Ramos (cell line): ENCODE results near the gene PHF21A.
"Not testable (repeated sequence)": the region's sequence is repeated elsewhere in the genome, so short reads cannot be mapped to it uniquely, and the experiment has no call there.

ENCODE experiments used
- in situ Hi-C: fragments of 300-500 bp; cut with MboI; formaldehyde crosslinking; loops from one replicate; pipeline ENCODE4 v1.14.3; 2022; ENCODE audit warnings: low sequenced_read_pairs; ENCODE audit not compliant: unreplicated experiment

Gene PHF21A

DNA sequence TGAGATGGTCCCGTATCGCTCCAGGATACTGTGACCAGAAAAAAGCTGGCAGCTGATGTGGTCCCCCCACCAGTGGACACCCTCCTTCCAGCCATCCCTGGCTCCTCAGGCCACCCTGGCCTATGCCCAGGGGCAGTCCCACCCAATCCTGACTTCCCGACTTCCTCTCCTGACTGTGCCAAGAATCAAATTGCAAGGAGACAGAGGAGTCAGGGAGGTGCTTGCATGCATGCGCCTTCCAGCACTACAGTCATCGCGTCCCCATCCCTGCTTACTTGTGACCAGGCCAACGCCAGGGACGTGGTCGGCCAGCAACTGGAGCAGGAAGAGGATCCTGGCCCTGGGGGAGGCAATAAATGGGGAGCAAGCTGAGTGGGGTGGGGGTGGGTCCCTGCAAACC is 210.6 kb downstream of the PHF21A start:
- in situ Hi-C loops = no loop called here

DNA sequence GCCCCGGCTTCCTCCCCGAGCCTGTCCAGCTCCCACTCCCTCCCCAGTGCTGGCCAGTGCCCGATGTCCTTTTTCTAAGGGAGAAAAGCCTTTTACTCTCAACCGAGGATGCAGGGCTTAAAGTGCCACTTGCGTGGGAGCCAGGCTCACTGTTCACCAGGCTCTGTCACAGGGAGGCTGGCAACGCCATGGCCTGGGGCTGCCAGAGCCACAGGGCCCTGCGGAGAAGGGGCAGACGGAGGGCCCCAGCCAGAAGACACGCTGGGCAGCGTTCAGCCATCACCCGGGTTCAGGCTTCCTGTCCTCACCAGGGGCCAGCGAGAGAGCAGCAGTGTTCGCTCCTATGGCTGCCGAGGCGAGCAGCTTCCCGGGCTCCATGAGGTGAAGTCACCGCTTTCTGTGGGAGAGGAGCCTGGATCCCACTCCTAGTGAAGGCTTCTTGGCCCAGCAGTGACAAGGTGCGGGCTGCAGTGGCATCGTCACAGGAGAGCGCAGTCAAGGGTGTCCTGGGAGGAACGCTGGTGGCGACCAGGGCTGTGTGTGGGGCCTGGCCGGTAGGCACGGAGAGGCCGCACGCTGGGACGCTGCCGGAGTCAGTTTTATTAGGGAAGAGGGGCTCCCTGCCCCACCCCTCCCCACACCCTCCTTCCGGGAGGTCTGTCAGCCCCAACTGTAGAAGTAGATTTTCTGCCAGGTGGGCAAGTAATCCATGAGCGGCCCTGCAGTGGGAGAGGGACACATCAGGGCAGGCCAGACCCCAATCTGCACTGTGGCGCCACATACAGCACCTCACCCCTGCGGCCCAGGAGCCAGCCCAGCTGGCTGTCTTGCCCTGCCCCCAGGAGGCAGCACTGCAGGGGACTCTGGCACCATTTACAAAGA is 211.4 kb downstream of the PHF21A start:
- in situ Hi-C loops = no loop called here

DNA sequence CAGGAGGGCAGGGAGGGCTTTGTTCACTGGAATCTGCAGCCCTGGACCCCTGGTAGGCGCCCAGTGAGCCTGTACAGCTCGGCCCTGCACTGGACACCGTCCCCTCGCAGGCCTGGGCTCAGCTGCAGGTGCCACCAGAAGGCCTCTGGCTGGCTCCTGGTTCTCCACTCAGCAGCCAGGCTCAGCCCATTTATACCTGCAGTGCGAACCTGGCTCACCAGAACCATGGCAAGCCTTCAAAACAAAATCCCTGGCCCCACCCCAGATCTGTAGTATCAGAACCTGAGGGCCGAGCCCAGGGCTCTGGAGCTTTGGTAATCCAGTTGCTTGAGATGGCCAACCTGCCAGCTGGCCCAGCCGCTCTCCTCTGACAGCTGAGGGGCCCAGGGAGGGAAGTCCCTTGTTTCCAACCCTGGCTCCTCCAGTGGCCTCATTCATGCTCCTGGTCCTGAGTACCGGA is 213.3 kb downstream of the PHF21A start:
- in situ Hi-C loops = no loop called here

DNA sequence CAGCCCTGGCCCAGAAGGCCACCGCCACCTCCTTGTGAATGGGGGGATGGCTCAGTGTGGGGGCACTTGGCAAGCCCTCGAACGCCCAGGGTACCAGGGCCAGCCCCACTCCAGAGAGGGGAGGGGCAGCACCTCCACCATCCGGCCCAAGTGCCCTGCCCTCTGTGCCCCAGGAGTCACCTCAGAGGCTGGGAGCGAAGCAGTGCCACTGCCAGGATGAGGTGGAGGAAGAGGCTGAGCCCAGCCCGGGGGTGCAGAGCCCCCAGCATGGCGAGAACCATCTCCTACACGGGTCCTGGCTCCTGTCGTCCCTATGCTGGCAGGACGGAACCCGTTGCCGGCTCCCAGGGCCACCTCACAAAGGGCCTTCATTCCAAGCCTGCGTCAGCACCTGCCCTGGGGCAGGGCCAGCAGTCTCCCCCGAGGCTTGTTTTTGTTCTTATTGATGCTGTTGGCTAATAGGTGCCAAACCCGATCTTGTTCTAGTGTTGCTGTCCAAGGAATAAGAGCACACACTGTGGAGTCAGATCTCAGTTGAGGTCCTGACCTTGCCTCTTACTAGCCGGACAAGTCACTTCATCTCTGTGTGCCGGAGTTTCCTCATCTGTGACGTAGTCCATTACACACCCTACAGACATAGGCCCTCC is 214.2 kb downstream of the PHF21A start, which contains the start of gene FREY1:
Gene FREY1 (minus strand): TSS at position 307 of the 647 bp plus-strand sequence. CDS start 26 bp downstream, at position 281.
- in situ Hi-C loops = no loop called here

DNA sequence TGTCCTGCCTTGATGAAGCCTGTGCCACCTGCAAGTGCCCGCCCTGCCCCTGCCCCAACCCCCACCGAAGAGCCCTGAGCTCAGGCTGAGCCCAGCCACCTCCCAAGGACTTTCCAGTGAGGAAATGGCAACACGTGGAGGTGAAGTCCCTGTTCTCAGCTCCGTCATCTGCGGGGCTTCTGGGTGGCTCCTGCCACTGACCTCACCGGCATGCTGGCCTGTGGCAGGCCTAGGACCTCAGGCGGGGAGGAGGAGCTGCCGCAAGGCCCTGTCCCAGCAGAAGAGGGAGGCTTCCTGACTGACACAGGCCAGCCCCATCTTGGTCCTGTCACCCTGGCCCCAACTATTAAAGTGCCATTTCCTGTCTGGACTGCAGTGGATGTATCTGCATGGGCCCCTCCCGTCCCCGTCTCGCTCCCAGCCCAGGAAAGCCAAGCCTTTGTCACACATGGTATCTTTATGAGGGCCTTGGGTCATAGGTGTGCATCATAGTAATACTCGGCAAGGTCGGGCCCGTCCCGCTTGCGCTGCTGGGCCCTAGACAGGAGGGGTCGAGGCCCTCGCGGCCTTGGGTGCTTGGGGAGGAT is 215.1 kb downstream of the PHF21A start:
- in situ Hi-C loops = no loop called here

DNA sequence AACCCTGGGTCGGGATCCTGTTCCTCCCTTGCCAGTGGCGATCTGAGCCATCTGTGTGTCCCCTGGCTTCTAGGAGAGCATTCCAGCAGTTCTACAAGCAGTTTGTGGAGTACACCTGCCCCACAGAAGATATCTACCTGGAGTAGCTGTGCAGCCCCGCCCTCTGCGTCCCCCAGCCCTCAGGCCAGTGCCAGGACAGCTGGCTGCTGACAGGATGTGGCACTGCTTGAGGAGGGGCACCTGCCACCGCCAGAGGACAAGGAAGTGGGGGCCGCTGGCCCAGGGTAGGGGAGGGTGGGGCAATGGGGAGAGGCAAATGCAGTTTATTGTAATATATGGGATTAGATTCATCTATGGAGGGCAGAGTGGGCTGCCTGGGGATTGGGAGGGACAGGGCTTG is 215.7 kb downstream of the PHF21A start:
- in situ Hi-C loops = not testable (repeated sequence)

DNA sequence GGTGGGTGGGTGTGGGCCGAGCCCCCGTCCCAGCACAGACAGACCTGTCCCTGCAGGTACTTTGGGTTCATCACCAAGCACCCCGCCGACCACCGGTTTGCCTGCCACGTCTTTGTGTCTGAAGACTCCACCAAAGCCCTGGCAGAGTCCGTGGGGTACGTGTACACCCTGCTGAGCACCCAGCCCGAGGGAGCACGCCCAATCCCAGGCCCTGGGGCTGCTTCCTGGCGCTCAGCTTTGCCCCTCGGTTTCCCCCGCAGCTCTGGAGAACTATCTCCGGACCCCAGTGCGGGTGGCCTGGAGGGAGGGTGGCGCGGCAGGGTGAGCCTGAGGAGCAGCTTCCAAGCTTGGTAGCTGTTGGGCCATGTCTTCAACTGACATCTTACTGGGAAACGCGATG is 216.2 kb downstream of the PHF21A start:
- in situ Hi-C loops = no loop called here

DNA sequence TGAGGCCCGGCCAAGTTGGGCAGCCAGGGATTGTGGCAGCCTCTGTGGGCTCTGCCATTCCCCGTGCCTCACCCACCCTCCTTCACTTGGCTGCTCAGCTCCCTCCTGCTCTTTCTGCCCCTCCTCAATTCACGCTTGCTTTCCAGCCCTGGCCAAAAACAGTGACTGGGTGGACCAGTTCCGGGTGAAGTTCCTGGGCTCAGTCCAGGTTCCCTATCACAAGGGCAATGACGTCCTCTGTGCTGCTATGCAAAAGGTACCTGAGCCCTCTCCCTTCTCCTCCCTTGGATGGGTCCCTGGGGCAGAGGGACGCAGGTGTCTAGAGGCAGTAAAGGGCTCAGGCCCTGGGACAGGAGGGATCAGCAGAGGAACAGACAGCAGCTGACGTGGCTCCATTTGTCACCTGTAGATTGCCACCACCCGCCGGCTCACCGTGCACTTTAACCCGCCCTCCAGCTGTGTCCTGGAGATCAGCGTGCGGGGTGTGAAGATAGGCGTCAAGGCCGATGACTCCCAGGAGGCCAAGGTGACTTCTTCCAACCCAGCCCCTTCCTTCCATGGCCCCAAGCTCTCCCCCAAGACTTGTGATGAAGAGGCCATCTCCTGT is 216.8 kb downstream of the PHF21A start:
- in situ Hi-C loops = no loop called here

DNA sequence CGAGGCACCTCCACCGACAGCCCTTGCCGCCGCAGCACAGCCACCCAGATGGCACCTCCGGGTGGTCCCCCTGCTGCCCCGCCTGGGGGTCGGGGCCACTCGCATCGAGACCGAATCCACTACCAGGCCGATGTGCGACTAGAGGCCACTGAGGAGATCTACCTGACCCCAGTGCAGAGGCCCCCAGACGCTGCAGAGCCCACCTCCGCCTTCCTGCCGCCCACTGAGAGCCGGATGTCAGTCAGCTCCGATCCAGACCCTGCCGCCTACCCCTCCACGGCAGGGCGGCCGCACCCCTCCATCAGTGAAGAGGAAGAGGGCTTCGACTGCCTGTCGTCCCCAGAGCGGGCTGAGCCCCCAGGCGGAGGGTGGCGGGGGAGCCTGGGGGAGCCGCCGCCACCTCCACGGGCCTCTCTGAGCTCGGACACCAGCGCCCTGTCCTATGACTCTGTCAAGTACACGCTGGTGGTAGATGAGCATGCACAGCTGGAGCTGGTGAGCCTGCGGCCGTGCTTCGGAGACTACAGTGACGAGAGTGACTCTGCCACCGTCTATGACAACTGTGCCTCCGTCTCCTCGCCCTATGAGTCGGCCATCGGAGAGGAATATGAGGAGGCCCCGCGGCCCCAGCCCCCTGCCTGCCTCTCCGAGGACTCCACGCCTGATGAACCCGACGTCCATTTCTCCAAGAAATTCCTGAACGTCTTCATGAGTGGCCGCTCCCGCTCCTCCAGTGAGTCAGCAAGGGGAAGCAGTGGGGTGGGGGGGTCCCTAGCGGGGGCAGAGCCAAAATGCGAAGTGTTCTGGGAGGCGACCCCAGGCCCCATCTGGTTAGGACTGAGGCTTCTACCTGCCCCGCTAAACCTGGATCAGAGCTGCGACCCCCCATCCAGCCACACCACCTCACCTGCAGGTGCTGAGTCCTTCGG is 218.5 kb downstream of the PHF21A start:
- in situ Hi-C loops = no loop called here

DNA sequence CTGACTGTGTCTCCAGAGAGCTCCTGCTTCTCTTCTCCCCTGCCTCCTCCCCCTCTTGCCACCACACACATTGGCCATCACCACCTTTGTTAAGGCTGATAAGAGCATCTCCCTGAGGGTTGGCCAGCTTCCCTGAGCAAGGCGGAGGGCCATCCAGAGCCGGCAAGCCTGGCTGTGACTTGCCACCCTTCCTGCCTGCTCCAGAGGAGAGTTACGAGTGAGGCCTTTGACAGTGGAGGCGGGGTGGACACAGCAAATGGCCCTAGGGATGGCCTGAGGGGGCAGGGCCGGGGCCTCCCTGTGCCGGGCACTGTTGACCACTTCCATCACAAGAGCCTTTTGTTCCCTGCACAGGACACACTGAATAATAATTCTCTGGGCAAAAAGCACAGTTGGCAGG is 219.6 kb downstream of the PHF21A start:
- in situ Hi-C loops = no loop called here

DNA sequence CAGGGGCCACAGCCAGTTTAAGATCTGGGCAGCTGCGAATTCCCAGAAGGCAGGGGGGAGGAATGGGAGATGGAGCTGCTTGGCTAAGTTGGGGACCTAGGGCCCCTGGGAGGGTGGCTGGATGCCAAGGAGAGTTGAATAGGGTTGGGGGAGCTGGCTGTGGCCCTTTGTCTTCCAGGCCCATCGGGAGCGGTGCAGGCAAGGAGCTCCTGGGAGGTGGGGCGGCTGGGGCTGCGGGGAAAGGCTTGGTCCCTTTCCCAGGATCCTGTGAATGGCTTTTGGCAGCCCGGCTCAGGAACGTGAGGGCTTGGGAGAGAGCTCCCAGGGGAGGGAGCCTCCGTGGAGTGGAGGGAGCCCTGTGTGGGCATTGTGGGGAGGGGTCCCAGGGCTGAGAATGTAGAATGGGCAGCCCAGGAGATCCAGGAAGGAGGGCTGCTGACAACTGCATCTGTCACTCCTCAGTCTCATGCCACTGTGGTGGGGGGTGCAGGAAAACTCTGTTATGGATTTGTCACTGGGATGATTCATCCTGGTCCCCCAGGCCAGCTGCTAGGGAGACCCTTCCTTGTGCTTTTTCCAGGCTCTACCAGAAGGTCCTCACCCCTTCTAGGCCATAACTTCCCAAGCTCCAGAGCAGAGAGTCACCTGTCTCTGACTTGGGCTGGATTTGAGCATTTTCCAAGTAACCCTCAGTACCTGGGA is 220.2 kb downstream of the PHF21A start:
- in situ Hi-C loops = no loop called here

DNA sequence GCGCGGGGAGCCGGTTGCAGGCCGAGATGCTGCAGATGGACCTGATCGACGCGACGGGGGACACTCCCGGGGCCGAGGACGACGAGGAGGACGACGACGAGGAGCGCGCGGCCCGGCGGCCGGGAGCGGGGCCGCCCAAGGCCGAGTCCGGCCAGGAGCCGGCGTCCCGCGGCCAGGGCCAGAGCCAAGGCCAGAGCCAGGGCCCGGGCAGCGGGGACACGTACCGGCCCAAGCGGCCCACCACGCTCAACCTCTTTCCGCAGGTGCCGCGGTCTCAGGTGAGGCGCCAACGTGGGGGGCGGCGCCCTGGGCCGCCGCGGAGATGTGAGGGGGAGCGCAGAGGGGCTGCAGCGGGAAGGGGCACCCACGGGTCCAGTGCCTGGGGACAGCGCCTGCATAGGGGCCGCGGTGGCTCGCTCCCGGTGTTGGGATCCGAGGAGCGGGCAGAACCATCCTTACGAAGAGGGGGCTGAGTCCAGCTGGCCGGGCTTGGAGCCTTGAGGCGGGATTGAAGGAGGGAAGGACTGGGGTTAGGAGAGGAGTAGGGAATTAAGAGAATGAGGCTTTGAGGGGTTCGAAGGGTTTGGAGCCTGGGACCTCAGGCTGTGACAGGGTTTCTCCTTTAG is 221.0 kb downstream of the PHF21A start:
- in situ Hi-C loops = not testable (repeated sequence)

DNA sequence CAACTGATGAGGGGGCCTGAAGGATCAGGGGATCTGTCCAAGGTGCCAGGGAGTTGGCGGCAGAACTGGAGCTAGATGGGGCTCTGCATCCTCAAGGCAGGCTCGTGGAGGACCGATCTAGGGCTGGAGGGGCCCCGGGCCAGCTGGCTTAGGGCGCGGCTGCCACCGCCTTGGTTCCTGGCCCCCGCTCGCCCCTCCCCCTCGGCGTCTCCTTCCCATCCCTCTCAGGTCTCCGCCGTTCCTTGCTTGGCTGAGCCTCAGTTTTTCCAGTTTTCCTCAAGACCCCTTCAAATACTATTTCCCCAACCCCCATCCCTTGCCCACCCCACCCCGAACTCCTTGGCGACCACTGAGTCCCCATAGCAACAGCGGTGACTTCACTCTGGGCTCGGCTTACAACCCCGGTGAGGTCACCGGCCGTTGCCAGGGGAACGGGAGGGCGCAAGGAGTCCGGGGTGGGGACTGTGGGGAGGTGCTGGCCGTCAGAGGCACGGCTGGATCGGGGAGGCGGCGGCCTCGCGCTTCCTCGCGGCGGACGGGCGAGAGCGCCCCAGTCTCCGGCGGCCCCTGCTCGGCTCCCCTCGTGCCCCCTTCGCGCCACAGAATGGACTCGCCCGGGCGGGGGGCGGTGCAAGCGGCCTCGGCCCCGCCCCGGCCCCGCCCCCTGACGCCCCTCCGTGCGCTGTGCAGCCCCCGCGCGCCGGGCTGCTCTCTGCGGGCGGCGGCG is 221.6 kb downstream of the PHF21A start:
- in situ Hi-C loops = no loop called here

DNA sequence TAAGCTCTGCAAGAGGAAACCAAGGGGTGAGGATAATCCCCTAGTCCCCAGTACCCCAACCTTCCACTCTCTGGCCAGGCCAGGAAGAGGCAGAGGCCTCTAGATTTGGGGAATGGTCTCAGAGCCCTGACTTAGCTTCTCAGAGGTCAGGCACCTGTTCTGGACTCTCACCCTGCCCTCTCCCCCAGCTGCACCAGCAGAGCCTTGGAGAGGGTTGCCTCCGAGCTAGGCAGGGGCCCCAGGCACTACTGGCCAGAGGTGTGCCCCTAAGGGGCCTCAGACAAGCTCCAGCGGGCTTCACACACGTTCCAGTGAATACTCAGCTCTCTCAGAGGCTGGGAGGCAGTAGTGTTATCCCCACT is 222.2 kb downstream of the PHF21A start:
- in situ Hi-C loops = no loop called here

DNA sequence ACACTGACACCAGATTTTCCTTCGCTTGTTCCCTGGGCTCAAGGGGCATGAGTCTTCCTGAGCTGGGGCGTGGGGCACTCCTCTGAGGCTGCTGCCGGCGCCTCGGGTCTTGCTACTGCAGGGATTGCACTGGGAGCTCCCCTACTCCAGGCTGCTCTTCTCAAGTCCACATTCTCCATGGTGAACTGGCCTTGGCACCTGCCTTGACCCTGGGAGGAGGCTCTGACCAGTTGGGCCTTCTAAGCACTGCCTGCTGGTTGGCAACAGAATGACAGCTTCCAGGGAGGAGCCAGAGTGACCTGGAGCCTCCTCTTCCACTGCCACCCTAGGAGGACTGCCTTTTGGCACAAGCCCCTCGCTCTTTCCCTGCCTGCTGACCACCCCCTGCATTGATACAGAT is 223.7 kb downstream of the PHF21A start:
- in situ Hi-C loops = no loop called here

DNA sequence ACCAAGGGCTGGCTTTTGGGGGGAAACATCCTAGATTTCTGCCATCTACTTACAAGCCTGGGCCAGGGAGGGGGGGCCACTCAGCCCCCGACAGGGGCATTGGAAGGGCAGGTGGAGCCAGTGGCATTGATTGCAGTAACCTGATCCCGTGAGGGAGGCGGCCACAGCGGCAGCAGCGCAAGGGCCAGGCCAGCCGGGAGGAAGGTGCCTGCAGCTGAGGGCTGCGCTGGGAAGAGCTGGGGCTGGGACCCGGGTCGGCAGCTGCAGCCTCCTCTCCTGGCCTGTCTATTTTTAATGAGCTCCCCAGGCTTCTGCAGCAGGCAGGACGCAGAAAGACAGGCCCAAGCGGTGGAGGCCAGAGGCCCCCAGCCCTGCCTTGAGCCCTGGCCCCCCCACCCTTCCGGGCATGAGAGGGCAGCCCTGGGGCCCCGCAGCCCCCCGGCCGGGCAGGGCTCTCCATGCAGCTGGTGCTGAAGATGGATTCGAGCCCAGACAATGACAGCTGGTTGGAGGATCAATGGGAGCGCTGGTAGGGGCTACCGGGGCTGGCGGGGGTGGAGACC is 224.8 kb downstream of the PHF21A start:
- in situ Hi-C loops = no loop called here

DNA sequence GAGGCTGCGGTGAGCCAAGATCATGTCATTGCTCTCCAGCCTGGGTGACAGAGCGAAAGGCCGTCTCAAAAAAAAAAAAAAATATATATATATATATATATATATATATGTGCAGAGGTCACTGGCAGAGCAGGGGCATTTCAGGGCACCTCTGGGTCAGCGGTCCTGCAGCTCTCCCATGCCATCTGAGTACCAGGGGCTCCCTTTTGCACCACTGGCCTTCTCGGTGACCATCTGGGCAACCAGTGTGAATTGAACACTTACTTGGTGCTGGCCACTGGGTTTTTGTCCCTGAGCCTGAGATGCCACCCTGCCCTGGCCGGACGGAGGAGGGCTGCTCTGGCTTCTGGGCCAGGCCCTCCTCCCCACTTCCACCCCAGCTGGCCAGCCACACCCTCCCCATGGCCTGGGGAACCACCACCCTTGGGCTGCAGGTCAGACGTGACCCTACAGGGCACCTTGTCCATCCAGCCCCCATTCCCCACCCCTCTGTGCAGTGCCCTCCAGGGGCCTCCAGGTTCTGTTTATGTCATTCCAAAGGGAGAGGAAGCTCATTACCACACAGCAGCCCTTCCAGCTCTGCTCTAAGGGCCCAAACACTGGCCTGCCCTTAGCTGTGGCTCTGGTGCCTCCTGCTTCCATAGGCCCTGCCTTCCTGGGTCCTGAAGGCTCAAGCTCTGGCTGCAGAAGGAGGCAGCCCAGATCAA is 225.5 kb downstream of the PHF21A start:
- in situ Hi-C loops = no loop called here
